B cell (primary cell): Measurements from ENCODE around the gene DDX10. TPM values are rescaled to one million over a fixed set of nuclear protein-coding genes. Genes with fewer than 3 reads are reported as not detected.

Experiments used
- ATAC-seq: fragments of 200-7000 bp; cut with Tn5 transposase; one replicate; pipeline ENCODE4 v1.10.0; 2021; ENCODE audit warnings: low read depth, mild to moderate bottlenecking, moderate number of reproducible peaks, moderate library complexity
- CTCF ChIA-PET: fragments of 350-600 bp; sonication (Branson Sonifier 250); formaldehyde crosslinking; loops from one replicate; lab custom pipeline; 2021; ENCODE audit warnings: antibody characterized with exemption, inconsistent platforms; lab: Charles Lee
- POLR2A ChIA-PET: fragments of 350-600 bp; sonication (Branson Sonifier 250); formaldehyde crosslinking; loops from one replicate; lab custom pipeline; 2021; ENCODE audit warnings: antibody characterized with exemption; lab: Charles Lee
- DNase-seq: peaks from one replicate; pipeline ENCODE4 v3.0.0; 2013
- H2AFZ ChIP-seq: 2 replicates; pipeline ENCODE4 v1.6.1; 2012; ENCODE audit warnings: mild to moderate bottlenecking, low read depth, low read length; ENCODE audit not compliant: insufficient read depth, poor library complexity, severe bottlenecking
- H3K27ac ChIP-seq, 2 donors: 1 replicate in 1 of 2; 2 replicates in 1 of 2; pipeline ENCODE4 v1.5.1; 2012 to 2013; ENCODE audit warnings: low read length in 2 of 2, mild to moderate bottlenecking in 2 of 2, moderate library complexity in 1 of 2
- H3K27me3 ChIP-seq, 4 experiments: fragments of 200-600 bp in 1 of 4; sonication (generic) in 1 of 4; replicated peaks in 1 of 4; 1 replicate in 2 of 4; 2 replicates in 2 of 4; pipeline versions ENCODE4 v1.6.1 to v1.7.0; 2013 to 2016; ENCODE audit warnings: low read length in 3 of 4, mild to moderate bottlenecking in 2 of 4, mixed read lengths in 1 of 4, moderate library complexity in 1 of 4; ENCODE audit not compliant: insufficient read depth in 4 of 4, control insufficient read depth in 3 of 4; ENCODE audit errors: control extremely low read depth in 1 of 4
- H3K36me3 ChIP-seq, 2 experiments: replicated peaks in 1 of 2; 1 replicate in 1 of 2; 2 replicates in 1 of 2; pipeline versions ENCODE4 v1.6.1 to v1.7.1; 2013; ENCODE audit warnings: low read length in 1 of 2; ENCODE audit not compliant: insufficient read depth in 2 of 2, control insufficient read depth in 1 of 2; ENCODE audit errors: control extremely low read depth in 1 of 2, extremely low read depth in 1 of 2
- H3K4me1 ChIP-seq, 2 donors: fragments of 200-600 bp in 1 of 2; sonication (generic) in 1 of 2; 1 replicate in 1 of 2; 2 replicates in 1 of 2; pipeline versions ENCODE4 v1.5.1 to v1.6.1; 2013 to 2017; ENCODE audit warnings: low read length in 2 of 2; ENCODE audit not compliant: control insufficient read depth in 2 of 2, insufficient read depth in 2 of 2
- H3K4me2 ChIP-seq: replicated peaks from 2 replicates; pipeline ENCODE3; 2012; ENCODE audit warnings: mild to moderate bottlenecking, low read depth, low read length; ENCODE audit not compliant: poor library complexity, severe bottlenecking
- H3K4me3 ChIP-seq, 5 experiments: fragments of 200-600 bp in 1 of 5; sonication (generic) in 1 of 5; 1 replicate in 3 of 5; 2 replicates in 2 of 5; pipeline versions ENCODE4 v1.5.1 to v1.7.0; 2011 to 2016; ENCODE audit warnings: low read length in 4 of 5, mild to moderate bottlenecking in 4 of 5, low read depth in 2 of 5, control low read depth in 1 of 5, moderate library complexity in 1 of 5; ENCODE audit not compliant: insufficient read depth in 1 of 5; ENCODE audit errors: control extremely low read depth in 1 of 5, extremely low read depth in 1 of 5
- H3K79me2 ChIP-seq: fragments of 200-600 bp; sonication (generic); one replicate; pipeline ENCODE4 v1.6.0; 2016; ENCODE audit warnings: low read length; ENCODE audit not compliant: control insufficient read depth, insufficient read depth
- H3K9ac ChIP-seq: fragments of 200-600 bp; sonication (generic); 2 replicates; pipeline ENCODE4 v1.6.1; 2017; ENCODE audit warnings: mild to moderate bottlenecking, low read length, moderate library complexity
- H3K9me3 ChIP-seq, 3 donors: one replicate each; pipeline versions ENCODE4 v1.6.1 to v1.7.1; 2013; ENCODE audit warnings: low read length in 2 of 3; ENCODE audit not compliant: control insufficient read depth in 2 of 3, insufficient read depth in 1 of 3; ENCODE audit errors: control extremely low read depth in 1 of 3
- H4K20me1 ChIP-seq: 2 replicates; pipeline ENCODE4 v1.6.0; 2012; ENCODE audit warnings: mild to moderate bottlenecking, low read length; ENCODE audit not compliant: insufficient read depth, control insufficient read depth, poor library complexity, severe bottlenecking
- H3K27ac Mint-ChIP-seq: one replicate; pipeline ENCODE4 v1.8.0; 2021; ENCODE audit warnings: mixed read lengths
- H3K27me3 Mint-ChIP-seq: one replicate; pipeline ENCODE4 v1.8.0; 2021; ENCODE audit warnings: mixed read lengths
- H3K4me1 Mint-ChIP-seq: one replicate; pipeline ENCODE4 v1.8.0; 2021; ENCODE audit warnings: mixed read lengths
- H3K4me3 Mint-ChIP-seq: one replicate; pipeline ENCODE4 v1.8.0; 2021; ENCODE audit warnings: mixed read lengths
- H3K9me3 Mint-ChIP-seq: one replicate; pipeline ENCODE4 v1.8.0; 2022; ENCODE audit warnings: mixed read lengths; ENCODE audit not compliant: insufficient read depth
- EZH2 ChIP-seq: IDR thresholded peaks from 2 replicates; pipeline ENCODE4 v1.6.1; 2012; ENCODE audit warnings: borderline replicate concordance, low read depth, mild to moderate bottlenecking, moderate library complexity, low read length; ENCODE audit not compliant: insufficient read depth, poor library complexity, severe bottlenecking
- WGBS: methylation state at CpG from one replicate; pipeline ENCODE4 v1.1.5; 2013; ENCODE audit warnings: missing lambda C conversion rate; ENCODE audit not compliant: insufficient coverage; 5-methylcytosine and 5-hydroxymethylcytosine counted together
- intact Hi-C: fragments of 100-400 bp; cut with micrococcal nuclease; formaldehyde crosslinking; loops from one replicate; pipeline ENCODE4 v1.10.0; 2022
- polyA plus RNA-seq: library from polyadenylated mRNA; depleted of rRNA; stranded (reverse); fragments of >200 nt; gene quantifications from 2 replicates; pipeline ENCODE4 v1.2.3, GENCODE V29; 2012
- total RNA-seq, 2 donors: library from RNA; stranded (reverse); fragments of 120-200 nt in 1 of 2; gene quantifications; 1 replicate in 1 of 2; 2 replicates in 1 of 2; pipeline versions ENCODE4 v1.2.3 to v1.2.4, GENCODE V29; 2013 to 2022
- TF ChIP-seq, protein P1 (sequence below): fragments of 200-600 bp; IDR thresholded peaks from one replicate; pipeline ENCODE4 v1.8.0; 2022; ENCODE audit warnings: antibody characterized with exemption, mild to moderate bottlenecking

DDX10 gene
- total and polyA plus RNA-seq, 2 donors (not counting 1 experiment from before 2014, with no cell fraction given) = 15.6 to 30.6 TPM

GRCh38 chr11:108944471-108945178 is 279.8 kb downstream of the DDX10 start:
- H3K4me3 Mint-ChIP-seq = no peak overlapping the region
- ChIA-PET CTCF (no interaction called here), POLR2A (no interaction called here)
- Histone ChIP-seq H3K27ac (no peak overlapping the region), H3K79me2 (no peaks in the 10 kb centered on the region), H3K36me3 (peaks cover 0 to 15% of the 10 kb centered on the region in 2 experiments), H3K4me2 (no peak overlapping the region), H3K27me3 (no peaks in the 10 kb centered on the region), H3K9me3 (no peaks in the 10 kb centered on the region), H3K4me1 (no peaks in the 10 kb centered on the region), H3K4me3 (no peak overlapping the region), H4K20me1 (no peaks in the 10 kb centered on the region), H3K9ac (no peak overlapping the region), H2AFZ (no peak overlapping the region)
- peaks cover 3% of the 10 kb centered on the region for H3K9me3 Mint-ChIP-seq
- intact Hi-C loops = no loop called here
- no CpG with 5 or more reads among the region's 6 CpGs for WGBS
- TF ChIP-seq, protein P1, sequence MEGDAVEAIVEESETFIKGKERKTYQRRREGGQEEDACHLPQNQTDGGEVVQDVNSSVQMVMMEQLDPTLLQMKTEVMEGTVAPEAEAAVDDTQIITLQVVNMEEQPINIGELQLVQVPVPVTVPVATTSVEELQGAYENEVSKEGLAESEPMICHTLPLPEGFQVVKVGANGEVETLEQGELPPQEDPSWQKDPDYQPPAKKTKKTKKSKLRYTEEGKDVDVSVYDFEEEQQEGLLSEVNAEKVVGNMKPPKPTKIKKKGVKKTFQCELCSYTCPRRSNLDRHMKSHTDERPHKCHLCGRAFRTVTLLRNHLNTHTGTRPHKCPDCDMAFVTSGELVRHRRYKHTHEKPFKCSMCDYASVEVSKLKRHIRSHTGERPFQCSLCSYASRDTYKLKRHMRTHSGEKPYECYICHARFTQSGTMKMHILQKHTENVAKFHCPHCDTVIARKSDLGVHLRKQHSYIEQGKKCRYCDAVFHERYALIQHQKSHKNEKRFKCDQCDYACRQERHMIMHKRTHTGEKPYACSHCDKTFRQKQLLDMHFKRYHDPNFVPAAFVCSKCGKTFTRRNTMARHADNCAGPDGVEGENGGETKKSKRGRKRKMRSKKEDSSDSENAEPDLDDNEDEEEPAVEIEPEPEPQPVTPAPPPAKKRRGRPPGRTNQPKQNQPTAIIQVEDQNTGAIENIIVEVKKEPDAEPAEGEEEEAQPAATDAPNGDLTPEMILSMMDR = no peak
- no peak overlapping the region for H3K27ac Mint-ChIP-seq
- no peaks in the 10 kb centered on the region for H3K4me1 Mint-ChIP-seq
- ATAC-seq (no peak), DNase-seq (no peak)
- H3K27me3 Mint-ChIP-seq = no peaks in the 10 kb centered on the region

- POLR2A ChIA-PET = no interaction called here
- H3K4me2 ChIP-seq = no peak overlapping the region
Measured at GRCh38 chr11:108945341-108945740, 280.5 kb downstream of the DDX10 start.

More at GRCh38 chr11:108945341-108945740, 280.5 kb downstream of the DDX10 start:
- TF ChIP-seq EZH2 = no peak
- TF ChIP-seq, protein P1 = no peak
- peaks cover 3% of the 10 kb centered on the region for H3K9me3 Mint-ChIP-seq
- Histone ChIP-seq H3K27me3 (no peaks in the 10 kb centered on the region), H2AFZ (no peak overlapping the region), H3K36me3 (peaks cover 0 to 10% of the 10 kb centered on the region in 2 experiments), H3K4me3 (no peak overlapping the region), H3K27ac (no peak overlapping the region), H3K9ac (no peak overlapping the region), H4K20me1 (no peaks in the 10 kb centered on the region), H3K79me2 (no peaks in the 10 kb centered on the region), H3K4me1 (no peaks in the 10 kb centered on the region), H3K9me3 (no peaks in the 10 kb centered on the region)
- 94% methylated on average over 2 of the region's 3 CpGs for WGBS
- no peak for ATAC-seq
- H3K27me3 Mint-ChIP-seq = no peaks in the 10 kb centered on the region
- H3K4me1 Mint-ChIP-seq = no peaks in the 10 kb centered on the region
- no peak for DNase-seq
- no peak overlapping the region for H3K27ac Mint-ChIP-seq
- H3K4me3 Mint-ChIP-seq = no peak overlapping the region
- intact Hi-C loops = no loop called here
- CTCF ChIA-PET = no interaction called here
